Fibroblast of villous mesenchyme (primary cell): ENCODE measurements around the gene KRT9. TPM values are rescaled to one million over a fixed set of nuclear protein-coding genes. Genes with fewer than 3 reads are reported as not detected.
A peak's percentile ranks its signal among the peaks of the same experiment; 100 is the strongest.

Experiments
- DNase-seq: peaks from one replicate; pipeline ENCODE4 v3.0.0-alpha.2; 2010; ENCODE audit warnings: low read depth
- H3K4me3 ChIP-seq: 2 replicates; pipeline ENCODE4 v1.5.1; 2011; ENCODE audit warnings: low read depth, mild to moderate bottlenecking, low read length
- CTCF ChIP-seq: IDR thresholded peaks from 2 replicates; pipeline ENCODE4 v1.5.1; 2012; ENCODE audit warnings: low read depth, mild to moderate bottlenecking, low read length; ENCODE audit not compliant: insufficient read depth
- total RNA-seq: library from RNA; depleted of rRNA; stranded (reverse); fragments of >200 nt; gene quantifications from 2 replicates; pipeline ENCODE4 v1.2.3, GENCODE V29; 2012

The KRT9 gene
- total RNA-seq, 1 donor, result not detected

- peak overlapping the region; percentile 21 for H3K4me3 ChIP-seq
- no peak for TF ChIP-seq CTCF
- DNase-seq, result peak; percentile 96
Measured at GRCh38 chr17:41530062-41531048, 41.5 kb downstream of the KRT9 start.

- no peak for TF ChIP-seq CTCF
Measured at GRCh38 chr17:41529491-41529915, 42.4 kb downstream of the KRT9 start.

GRCh38 chr17:41528959-41529353 lies 42.9 kb downstream of the KRT9 start:
- no peak overlapping the region for H3K4me3 ChIP-seq
- TF ChIP-seq CTCF, result no peak
- no peak for DNase-seq

More at GRCh38 chr17:41529491-41529915, 42.4 kb downstream of the KRT9 start:
- H3K4me3 ChIP-seq, result no peak overlapping the region
- DNase-seq, result no peak

GRCh38 chr17:41527063-41528023 lies 44.5 kb downstream of the KRT9 start:
- H3K4me3 ChIP-seq, result peak overlapping the region; percentile 69
- peak; percentile 56 for DNase-seq
- no peak for TF ChIP-seq CTCF

GRCh38 chr17:41524261-41524660 lies 47.6 kb downstream of the KRT9 start:
- no peak for DNase-seq
- TF ChIP-seq CTCF, result no peak
- H3K4me3 ChIP-seq, result no peak overlapping the region

- no peak for DNase-seq
- TF ChIP-seq CTCF, result no peak
- H3K4me3 ChIP-seq, result no peak overlapping the region
Measured at GRCh38 chr17:41523787-41524186, 48.1 kb downstream of the KRT9 start.
